Fibroblast of lung (primary cell): Measurements from ENCODE around the gene MRPL48. TPM values are rescaled to one million over a fixed set of nuclear protein-coding genes. Genes with fewer than 3 reads are reported as not detected.
A peak's percentile ranks its signal among the peaks of the same experiment; 100 is the strongest.

ENCODE experiments used
- DNase-seq, 2 donors: peaks; one replicate each; pipeline versions ENCODE4 v3.0.0 to v3.0.0-alpha.2; 2010; ENCODE audit warnings: low read depth in 2 of 2
- H2AFZ ChIP-seq: 2 replicates; pipeline ENCODE4 v1.5.1; 2012; ENCODE audit warnings: low read length, control low read depth, inconsistent platforms
- H3K27ac ChIP-seq: 2 replicates; pipeline ENCODE4 v1.5.1; 2011; ENCODE audit warnings: low read length, control low read depth; ENCODE audit not compliant: insufficient read depth
- H3K27me3 ChIP-seq: 2 replicates; pipeline ENCODE4 v1.5.1; 2011; ENCODE audit warnings: mild to moderate bottlenecking, low read length; ENCODE audit not compliant: control insufficient read depth, insufficient read depth
- H3K36me3 ChIP-seq: 2 replicates; pipeline ENCODE4 v1.5.1; 2011; ENCODE audit warnings: low read length; ENCODE audit not compliant: control insufficient read depth, insufficient read depth
- H3K4me1 ChIP-seq: 2 replicates; pipeline ENCODE4 v1.5.1; 2011; ENCODE audit warnings: low read length; ENCODE audit not compliant: control insufficient read depth, insufficient read depth; ENCODE audit errors: extremely low read depth
- H3K4me2 ChIP-seq: 2 replicates; pipeline ENCODE4 v1.5.1; 2011; ENCODE audit warnings: low read length, control low read depth; ENCODE audit not compliant: insufficient read depth; ENCODE audit errors: extremely low read depth
- H3K4me3 ChIP-seq, 4 experiments: fragments of 200-600 bp in 1 of 4; sonication (generic) in 1 of 4; replicated peaks in 1 of 4; 2 replicates each; pipeline ENCODE4 v1.5.1; 2011 to 2016; ENCODE audit warnings: low read length in 4 of 4, low read depth in 3 of 4, mild to moderate bottlenecking in 3 of 4, control low read depth in 2 of 4, inconsistent platforms in 1 of 4, mixed read lengths in 1 of 4; ENCODE audit not compliant: insufficient read depth in 1 of 4; ENCODE audit errors: control extremely low read depth in 1 of 4
- H3K79me2 ChIP-seq: 2 replicates; pipeline ENCODE4 v1.5.1; 2012; ENCODE audit warnings: mild to moderate bottlenecking, low read length, inconsistent platforms; ENCODE audit not compliant: control insufficient read depth, insufficient read depth
- H3K9ac ChIP-seq: 2 replicates; pipeline ENCODE4 v1.5.1; 2011; ENCODE audit warnings: mild to moderate bottlenecking, low read length, control low read depth; ENCODE audit not compliant: insufficient read depth
- H3K9me3 ChIP-seq: 2 replicates; pipeline ENCODE4 v1.5.1; 2012; ENCODE audit warnings: low read depth, low read length; ENCODE audit not compliant: control insufficient read depth, insufficient read depth
- H4K20me1 ChIP-seq: 2 replicates; pipeline ENCODE4 v1.5.1; 2011; ENCODE audit warnings: low read length; ENCODE audit not compliant: control insufficient read depth, insufficient read depth; ENCODE audit errors: extremely low read depth
- CTCF ChIP-seq, 2 donors: IDR thresholded peaks in 1 of 2; conservative IDR thresholded peaks in 1 of 2; 1 replicate in 1 of 2; 2 replicates in 1 of 2; pipeline ENCODE4 v1.5.1; 2011 to 2012; ENCODE audit warnings: low read length in 2 of 2, control low read depth in 1 of 2, inconsistent platforms in 1 of 2, low read depth in 1 of 2, mild to moderate bottlenecking in 1 of 2
- EZH2 ChIP-seq: IDR thresholded peaks from 2 replicates; pipeline ENCODE4 v1.5.1; 2012; ENCODE audit warnings: low read length, control low read depth, mild to moderate bottlenecking; ENCODE audit errors: missing control alignments
- polyA minus RNA-seq: library from RNA; depleted of rRNA, polyadenylated mRNA; stranded (reverse); fragments of >200 nt; gene quantifications from 2 replicates; pipeline ENCODE4 v1.2.3, GENCODE V29; 2011; ENCODE audit warnings: low replicate concordance
- polyA plus RNA-seq, 2 donors: library from polyadenylated mRNA; depleted of rRNA in 1 of 2; stranded (reverse) in 1 of 2; unstranded in 1 of 2; fragments of >200 nt; gene quantifications; 2 replicates each; pipeline ENCODE4 v1.2.1, GENCODE V29; 2011 to 2012; ENCODE audit warnings: missing spikeins in 1 of 2
- total RNA-seq: library from RNA; depleted of rRNA; stranded (reverse); fragments of >200 nt; gene quantifications from 2 replicates; pipeline ENCODE4 v1.2.1, GENCODE V29; 2014

Gene MRPL48
- 25.4 and 32.9 TPM in 2 replicates for total RNA-seq
- polyA plus RNA-seq = 46.2 and 46.3 TPM in 2 replicates
- 41.4 and 47.0 TPM in 2 replicates for polyA plus RNA-seq (2012)
- 0.90 and 7.2 TPM in 2 replicates for polyA minus RNA-seq

- peak within 1 kb of the TSS; percentile 71 for H3K9ac ChIP-seq
- H3K4me3 ChIP-seq = peak within 1 kb of the TSS; percentile 77 to 90 (median 88)
- TF ChIP-seq CTCF (conservative IDR thresholded peaks at IDR 0.05 in 1 of 2, IDR thresholded peaks at IDR 0.05 in 1 of 2; ENCODE audit: low read depth in 1 of 2, low read length in 2 of 2) (no peak), EZH2 (no peak)
- H3K27ac ChIP-seq = peak within 1 kb of the TSS; percentile 92
- H3K27me3 ChIP-seq = no peaks in the 10 kb centered on the region
- H2AFZ ChIP-seq = peak within 1 kb of the TSS; percentile 100
- no peaks in the 10 kb centered on the region for H3K4me1 ChIP-seq
- H3K36me3 ChIP-seq = no peaks in the 10 kb centered on the region
- no peaks in the 10 kb centered on the region for H3K9me3 ChIP-seq
- peak; percentile 94 to 95 for DNase-seq
- no peaks in the 10 kb centered on the region for H4K20me1 ChIP-seq
- peak within 1 kb of the TSS; percentile 86 for H3K4me2 ChIP-seq
- H3K79me2 ChIP-seq = no peaks in the 10 kb centered on the region
These were observed at the start of gene MRPL48 for GRCh38 chr11:73787643-73788558. Gene MRPL48 (plus strand): TSS chr11:73787874. CDS start chr11:73787972, 98 bp downstream.

GRCh38 chr11:73743045-73743444 is 44.6 kb upstream of the MRPL48 start:
- TF ChIP-seq CTCF (conservative IDR thresholded peaks at IDR 0.05 in 1 of 2, IDR thresholded peaks at IDR 0.05 in 1 of 2; ENCODE audit: low read depth in 1 of 2, low read length in 2 of 2) (no peak), EZH2 (no peak)
- Histone ChIP-seq H3K9ac (no peak overlapping the region), H3K79me2 (peaks cover 72% of the 10 kb centered on the region), H3K27ac (no peak overlapping the region), H3K4me1 (no peaks in the 10 kb centered on the region), H3K4me3 (no peak overlapping the region), H3K9me3 (no peaks in the 10 kb centered on the region), H3K27me3 (no peaks in the 10 kb centered on the region), H4K20me1 (peaks cover 2% of the 10 kb centered on the region), H2AFZ (no peak overlapping the region), H3K4me2 (no peak overlapping the region), H3K36me3 (no peaks in the 10 kb centered on the region)
- DNase-seq = no peak

GRCh38 chr11:73746701-73747100 is 41.0 kb upstream of the MRPL48 start:
- DNase-seq = no peak
- Histone ChIP-seq H2AFZ (no peak overlapping the region), H3K4me3 (no peak overlapping the region), H3K27me3 (no peaks in the 10 kb centered on the region), H3K4me2 (no peak overlapping the region), H4K20me1 (peaks cover 2% of the 10 kb centered on the region), H3K27ac (no peak overlapping the region), H3K4me1 (no peaks in the 10 kb centered on the region), H3K9me3 (no peaks in the 10 kb centered on the region), H3K79me2 (peaks cover 83% of the 10 kb centered on the region), H3K36me3 (no peaks in the 10 kb centered on the region), H3K9ac (no peak overlapping the region)
- TF ChIP-seq EZH2 (no peak), CTCF (conservative IDR thresholded peaks at IDR 0.05 in 1 of 2, IDR thresholded peaks at IDR 0.05 in 1 of 2; ENCODE audit: low read depth in 1 of 2, low read length in 2 of 2) (no peak)
